Right cardiac atrium (tissue), 5 donors: Measurements from ENCODE around the gene PREX1. TPM values are rescaled to one million over a fixed set of nuclear protein-coding genes. Genes with fewer than 3 reads are reported as not detected.

ENCODE experiments used
- ATAC-seq, 2 donors: fragments of 200-7000 bp; cut with Tn5 transposase; one replicate each; pipeline versions ENCODE4 v1.8.0 to v1.9.1; 2020; ENCODE audit warnings: moderate library complexity in 2 of 2, mild to moderate bottlenecking in 1 of 2
- DNase-seq, 3 donors: peaks; one replicate each; pipeline ENCODE4 v3.0.0-alpha.2; 2020
- H3K27ac ChIP-seq: one replicate; pipeline ENCODE4 v1.5.1; 2013; ENCODE audit warnings: mild to moderate bottlenecking, low read length, control low read depth, moderate library complexity
- H3K27me3 ChIP-seq: one replicate; pipeline ENCODE4 v1.6.1; 2013; ENCODE audit not compliant: control insufficient read depth, insufficient read depth
- H3K4me1 ChIP-seq: one replicate; pipeline ENCODE4 v1.6.1; 2013; ENCODE audit warnings: low read length; ENCODE audit not compliant: control insufficient read depth, insufficient read depth
- H3K4me3 ChIP-seq: one replicate; pipeline ENCODE4 v1.5.1; 2013; ENCODE audit warnings: low read length, control low read depth
- H3K9me3 ChIP-seq: one replicate; pipeline ENCODE4 v1.6.1; 2013; ENCODE audit warnings: low read length; ENCODE audit not compliant: control insufficient read depth
- WGBS: extraction: QIAGEN DNeasy Blood & Tissue Kit; methylation state at CpG from one replicate; pipeline ENCODE4 v1.1.7; 2013; 5-methylcytosine and 5-hydroxymethylcytosine counted together
- intact Hi-C, 4 donors: fragments of 100-400 bp; cut with DNase I; formaldehyde crosslinking; loops; one replicate each; pipeline versions ENCODE4 v1.11.0 to v1.14.0; 2022 to 2023
- polyA plus RNA-seq: library from polyadenylated mRNA; stranded (reverse); fragments of 200-250 nt; gene quantifications from one replicate; pipeline ENCODE4 v1.2.3, GENCODE V29; 2013
- total RNA-seq, 4 donors: library from RNA; stranded (reverse); fragmentation: NEBNext Ultra II Directional; extraction: Animal tissue kit (Norgen Biotek cat#: 25700); gene quantifications; one replicate each; pipeline ENCODE4 v1.2.1, GENCODE V29; 2021
- donor health status: healthy with polysubstance abuse.
- donor health status: DM: no; HTN: yes; CAD: no.
- donor health status: DM: no; HTN: no; CAD: no.
- donor health status: DM: no; HTN: yes; CAD: no; lungs with severe emphysema.
- donor health status: DM: yes; HTN: yes; CAD: no.

PREX1 gene
- total and polyA plus RNA-seq, 5 donors, result 9.0 to 16.2 (median 13.9) TPM

GRCh38 chr20:48808382-48809034 lies 19.3 kb downstream of the PREX1 start:
- Histone ChIP-seq H3K27ac (peak overlapping the region; percentile 46), H3K4me1 (peaks cover 5% of the 10 kb centered on the region), H3K9me3 (no peaks in the 10 kb centered on the region), H3K27me3 (no peaks in the 10 kb centered on the region), H3K4me3 (no peak overlapping the region)
- DNase-seq, result no peak
- no peak for ATAC-seq
- WGBS, result 77% methylated on average over 10 of the region's 10 CpGs
- intact Hi-C loops, result no loop called here

- H3K27me3 ChIP-seq, result no peaks in the 10 kb centered on the region
- peaks cover 5% of the 10 kb centered on the region for H3K4me1 ChIP-seq
- intact Hi-C loops, result no loop called here
- ATAC-seq (peak; percentile 81 to 87), DNase-seq (peak; percentile 76 to 85 (median 82))
- no peaks in the 10 kb centered on the region for H3K9me3 ChIP-seq
- WGBS, result 43% methylated on average over 13 of the region's 13 CpGs
- no peak overlapping the region for H3K4me3 ChIP-seq
- H3K27ac ChIP-seq, result peak overlapping the region; percentile 91
Measured at GRCh38 chr20:48807586-48808381, 20.0 kb downstream of the PREX1 start.

GRCh38 chr20:48807051-48807450 lies 20.7 kb downstream of the PREX1 start:
- intact Hi-C loops, result no loop called here
- Histone ChIP-seq H3K9me3 (no peaks in the 10 kb centered on the region), H3K27ac (peak overlapping the region; percentile 37), H3K27me3 (no peaks in the 10 kb centered on the region), H3K4me1 (peaks cover 5% of the 10 kb centered on the region), H3K4me3 (no peak overlapping the region)
- WGBS, result 90% methylated on average over 1 of the region's 1 CpG
- DNase-seq, result no peak
- ATAC-seq, result no peak

DNA sequence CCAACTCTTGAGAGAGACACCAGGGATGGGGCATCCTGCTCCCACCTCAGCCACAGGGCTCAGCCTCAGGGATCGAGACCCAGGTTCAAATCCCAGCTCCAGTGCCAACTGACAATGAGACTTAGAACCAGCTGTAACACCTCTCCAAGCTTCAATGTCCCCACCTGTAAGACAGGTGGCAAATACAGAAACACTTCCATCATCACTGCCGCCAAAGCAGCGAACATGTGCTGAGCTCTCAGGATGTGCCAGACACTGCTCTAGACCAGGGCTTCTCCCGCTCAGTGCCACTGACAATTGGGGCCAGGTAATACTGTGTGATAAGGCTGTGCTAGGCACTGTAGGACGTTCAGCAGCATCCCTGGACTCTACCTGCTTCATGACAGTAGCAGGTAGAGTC lies 22.1 kb downstream of the PREX1 start:
- H3K4me3 ChIP-seq, result no peak overlapping the region
- ATAC-seq (no peak), DNase-seq (no peak)
- intact Hi-C loops, result no loop called here
- peaks cover 8% of the 10 kb centered on the region for H3K4me1 ChIP-seq
- WGBS, result 96% methylated on average over 5 of the region's 5 CpGs
- H3K27ac ChIP-seq, result no peak overlapping the region
- H3K27me3 ChIP-seq, result no peaks in the 10 kb centered on the region
- no peaks in the 10 kb centered on the region for H3K9me3 ChIP-seq

DNA sequence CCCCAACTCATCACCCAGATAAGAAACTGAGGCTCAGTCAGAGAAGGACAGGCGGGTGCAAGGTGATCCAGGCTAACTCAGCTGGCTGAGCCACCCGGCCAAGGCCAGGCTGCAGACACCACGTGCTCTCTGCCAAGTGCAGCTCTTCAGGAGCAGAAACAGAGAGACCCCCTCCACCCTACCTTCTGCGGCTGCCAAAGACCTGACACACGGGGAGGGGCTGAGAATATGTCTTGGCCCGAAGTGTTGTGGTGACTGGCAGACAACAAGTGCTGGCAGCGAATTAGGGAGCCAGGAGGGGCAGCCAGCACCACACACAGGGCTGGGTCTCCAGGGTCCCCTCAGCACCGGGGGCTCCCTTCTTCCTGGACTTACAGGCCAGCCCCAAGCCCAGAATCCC lies 22.5 kb downstream of the PREX1 start:
- intact Hi-C loops, result no loop called here
- peaks cover 8% of the 10 kb centered on the region for H3K4me1 ChIP-seq
- no peaks in the 10 kb centered on the region for H3K9me3 ChIP-seq
- H3K4me3 ChIP-seq, result no peak overlapping the region
- DNase-seq, result peak in 2 of 3 donors; percentile 62 to 63
- ATAC-seq, result peak; percentile 5 to 36
- H3K27ac ChIP-seq, result no peak overlapping the region
- WGBS, result 55% methylated on average over 8 of the region's 8 CpGs
- no peaks in the 10 kb centered on the region for H3K27me3 ChIP-seq

GRCh38 chr20:48804300-48804980 lies 23.4 kb downstream of the PREX1 start:
- DNase-seq, result no peak
- no peak overlapping the region for H3K27ac ChIP-seq
- ATAC-seq, result no peak
- H3K4me3 ChIP-seq, result no peak overlapping the region
- no peaks in the 10 kb centered on the region for H3K9me3 ChIP-seq
- WGBS, result 83% methylated on average over 16 of the region's 16 CpGs
- intact Hi-C loops, result loop anchor here in 1 of 4 donors (5.0 kb wide), 1 partner anchor 547 kb away; no protein-coding TSS in a partner anchor
- peaks cover 11% of the 10 kb centered on the region for H3K4me1 ChIP-seq
- H3K27me3 ChIP-seq, result no peaks in the 10 kb centered on the region

- intact Hi-C loops, result loop anchor here in 1 of 4 donors (5.0 kb wide), 1 partner anchor 546 kb away; no protein-coding TSS in a partner anchor
Measured at GRCh38 chr20:48803176-48804053, 24.4 kb downstream of the PREX1 start.

GRCh38 chr20:48802647-48803046 lies 25.2 kb downstream of the PREX1 start:
- intact Hi-C loops, result loop anchor here in 1 of 4 donors (5.0 kb wide), 1 partner anchor 545 kb away; no protein-coding TSS in a partner anchor

More at GRCh38 chr20:48803176-48804053, 24.4 kb downstream of the PREX1 start:
- Histone ChIP-seq H3K27me3 (no peaks in the 10 kb centered on the region), H3K4me3 (no peak overlapping the region), H3K9me3 (no peaks in the 10 kb centered on the region), H3K4me1 (peaks cover 11% of the 10 kb centered on the region), H3K27ac (no peak overlapping the region)
- DNase-seq, result no peak
- no peak for ATAC-seq
- 93% methylated on average over 10 of the region's 10 CpGs for WGBS

DNA sequence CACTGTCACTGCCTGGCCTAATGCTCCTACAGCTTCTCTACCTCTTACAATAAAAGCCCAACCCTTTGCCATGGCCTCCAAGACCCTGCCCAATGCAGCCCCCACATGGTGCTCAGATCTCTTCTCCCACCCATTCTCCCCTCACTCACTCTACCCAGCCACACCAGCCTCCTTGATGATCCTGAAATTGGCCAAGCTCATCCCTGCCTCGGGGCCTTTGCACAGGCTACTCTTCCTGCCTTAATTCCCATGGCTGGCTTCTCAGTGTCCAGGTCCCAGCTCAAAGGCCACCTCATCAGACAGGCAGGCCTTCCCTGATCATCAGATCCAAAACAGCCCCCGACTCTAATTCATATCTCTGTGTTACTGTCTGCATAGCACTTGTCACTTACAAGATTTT lies 25.6 kb downstream of the PREX1 start:
- peaks cover 11% of the 10 kb centered on the region for H3K4me1 ChIP-seq
- H3K27ac ChIP-seq, result no peak overlapping the region
- no peaks in the 10 kb centered on the region for H3K27me3 ChIP-seq
- DNase-seq, result no peak
- ATAC-seq, result no peak
- H3K9me3 ChIP-seq, result no peaks in the 10 kb centered on the region
- intact Hi-C loops, result loop anchor here in 1 of 4 donors (5.0 kb wide), 1 partner anchor 545 kb away; no protein-coding TSS in a partner anchor
- no peak overlapping the region for H3K4me3 ChIP-seq
- 90% methylated on average over 2 of the region's 2 CpGs for WGBS

More at GRCh38 chr20:48802647-48803046, 25.2 kb downstream of the PREX1 start:
- DNase-seq, result no peak
- Histone ChIP-seq H3K27ac (no peak overlapping the region), H3K27me3 (no peaks in the 10 kb centered on the region), H3K4me1 (peaks cover 11% of the 10 kb centered on the region), H3K4me3 (no peak overlapping the region), H3K9me3 (no peaks in the 10 kb centered on the region)
- 96% methylated on average over 7 of the region's 7 CpGs for WGBS
- no peak for ATAC-seq

DNA sequence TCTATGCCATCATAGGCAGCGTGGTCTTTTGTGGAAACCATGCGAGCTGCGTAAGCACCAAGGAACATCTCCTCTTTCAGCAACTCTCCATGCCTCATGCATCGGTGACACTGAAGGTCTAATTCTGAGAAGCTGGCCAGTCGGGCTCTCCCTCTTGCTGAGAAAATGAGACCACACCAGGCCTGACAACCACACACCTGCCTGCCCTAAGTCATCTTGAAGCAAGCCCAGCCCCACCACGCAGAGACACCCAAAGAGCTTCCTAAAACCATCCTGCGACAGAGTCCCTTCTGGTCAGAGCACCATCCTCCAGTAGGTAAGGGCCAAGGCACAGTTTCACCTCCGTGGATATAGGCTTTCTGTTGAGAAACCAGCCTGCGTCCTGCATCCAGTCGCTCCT lies 26.6 kb downstream of the PREX1 start:
- Histone ChIP-seq H3K4me1 (peaks cover 11% of the 10 kb centered on the region), H3K27ac (no peak overlapping the region), H3K9me3 (no peaks in the 10 kb centered on the region), H3K27me3 (no peaks in the 10 kb centered on the region), H3K4me3 (no peak overlapping the region)
- intact Hi-C loops, result loop anchor here in 1 of 4 donors (5.0 kb wide), 1 partner anchor 544 kb away; no protein-coding TSS in a partner anchor
- 94% methylated on average over 10 of the region's 10 CpGs for WGBS
- ATAC-seq (no peak), DNase-seq (no peak)
